AG10803 (cell line): ENCODE measurements around the gene FBXO42.

ENCODE experiments used
- DNase-seq: peaks from one replicate; pipeline ENCODE4 v3.0.0; 2010; ENCODE audit warnings: low read depth
- H3K4me3 ChIP-seq: 2 replicates; pipeline ENCODE4 v1.5.1; 2011; ENCODE audit warnings: mild to moderate bottlenecking, low read length, control low read depth
- TF ChIP-seq, protein P1 (sequence below): conservative IDR thresholded peaks from 2 replicates; pipeline ENCODE4 v1.5.1; 2011; ENCODE audit warnings: mild to moderate bottlenecking, low read length, control low read depth, inconsistent platforms

The FBXO42 gene

DNA sequence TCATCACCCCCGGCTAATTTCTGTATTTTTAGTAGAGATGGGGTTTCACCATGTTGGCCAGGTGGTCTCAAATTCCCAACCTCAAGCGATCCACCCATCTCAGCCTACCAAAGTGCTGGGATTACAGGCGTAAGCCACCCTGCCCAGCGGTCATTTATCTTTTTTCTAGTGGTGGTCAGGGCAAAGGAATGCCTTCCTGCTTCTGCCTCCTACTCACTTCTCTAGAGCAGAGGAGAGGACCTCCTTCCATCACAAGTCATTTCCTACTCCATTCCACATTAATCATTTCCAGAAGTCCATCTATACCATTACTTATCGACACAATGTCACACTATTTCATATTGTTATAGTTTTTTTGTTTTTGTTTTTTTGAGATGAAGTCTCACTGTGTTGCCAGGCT is 13.3 kb downstream of the FBXO42 start:
- DNase-seq: no peak
- TF ChIP-seq, protein P1, sequence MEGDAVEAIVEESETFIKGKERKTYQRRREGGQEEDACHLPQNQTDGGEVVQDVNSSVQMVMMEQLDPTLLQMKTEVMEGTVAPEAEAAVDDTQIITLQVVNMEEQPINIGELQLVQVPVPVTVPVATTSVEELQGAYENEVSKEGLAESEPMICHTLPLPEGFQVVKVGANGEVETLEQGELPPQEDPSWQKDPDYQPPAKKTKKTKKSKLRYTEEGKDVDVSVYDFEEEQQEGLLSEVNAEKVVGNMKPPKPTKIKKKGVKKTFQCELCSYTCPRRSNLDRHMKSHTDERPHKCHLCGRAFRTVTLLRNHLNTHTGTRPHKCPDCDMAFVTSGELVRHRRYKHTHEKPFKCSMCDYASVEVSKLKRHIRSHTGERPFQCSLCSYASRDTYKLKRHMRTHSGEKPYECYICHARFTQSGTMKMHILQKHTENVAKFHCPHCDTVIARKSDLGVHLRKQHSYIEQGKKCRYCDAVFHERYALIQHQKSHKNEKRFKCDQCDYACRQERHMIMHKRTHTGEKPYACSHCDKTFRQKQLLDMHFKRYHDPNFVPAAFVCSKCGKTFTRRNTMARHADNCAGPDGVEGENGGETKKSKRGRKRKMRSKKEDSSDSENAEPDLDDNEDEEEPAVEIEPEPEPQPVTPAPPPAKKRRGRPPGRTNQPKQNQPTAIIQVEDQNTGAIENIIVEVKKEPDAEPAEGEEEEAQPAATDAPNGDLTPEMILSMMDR: no peak
- no peak overlapping the region for H3K4me3 ChIP-seq

DNA sequence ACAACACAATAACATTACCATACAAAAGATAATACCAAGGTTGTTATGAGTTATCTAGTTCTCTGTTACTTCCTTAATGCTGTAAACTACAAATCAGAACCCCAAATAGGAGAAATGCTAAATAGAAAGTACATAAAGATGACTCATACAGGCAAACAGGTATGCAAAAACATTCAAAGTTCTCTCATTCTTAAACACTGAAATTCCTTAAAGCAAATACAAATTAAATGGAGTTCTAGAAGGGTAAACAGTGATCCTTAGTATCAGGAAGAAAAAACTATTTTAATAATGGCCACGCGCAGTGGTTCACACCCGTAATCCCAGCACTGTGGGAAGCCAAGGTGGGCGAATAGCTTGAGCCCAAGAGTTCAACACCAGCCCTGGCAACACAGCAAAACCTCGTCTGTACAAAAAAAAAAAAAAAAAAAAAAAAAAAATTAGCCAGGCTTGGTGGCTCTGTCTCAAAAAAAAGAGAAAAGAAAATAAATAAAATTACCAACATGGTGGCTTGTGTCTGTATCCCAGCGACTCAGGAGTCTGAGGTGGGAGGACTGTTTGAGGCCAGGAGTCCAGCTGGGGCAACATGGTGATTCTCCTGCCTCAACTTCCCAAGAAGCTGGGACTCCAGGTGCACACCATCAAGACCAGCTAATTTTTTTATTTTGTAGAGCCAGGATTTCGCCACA is 17.5 kb downstream of the FBXO42 start:
- DNase-seq: no peak
- no peak overlapping the region for H3K4me3 ChIP-seq
- TF ChIP-seq, protein P1: no peak

DNA sequence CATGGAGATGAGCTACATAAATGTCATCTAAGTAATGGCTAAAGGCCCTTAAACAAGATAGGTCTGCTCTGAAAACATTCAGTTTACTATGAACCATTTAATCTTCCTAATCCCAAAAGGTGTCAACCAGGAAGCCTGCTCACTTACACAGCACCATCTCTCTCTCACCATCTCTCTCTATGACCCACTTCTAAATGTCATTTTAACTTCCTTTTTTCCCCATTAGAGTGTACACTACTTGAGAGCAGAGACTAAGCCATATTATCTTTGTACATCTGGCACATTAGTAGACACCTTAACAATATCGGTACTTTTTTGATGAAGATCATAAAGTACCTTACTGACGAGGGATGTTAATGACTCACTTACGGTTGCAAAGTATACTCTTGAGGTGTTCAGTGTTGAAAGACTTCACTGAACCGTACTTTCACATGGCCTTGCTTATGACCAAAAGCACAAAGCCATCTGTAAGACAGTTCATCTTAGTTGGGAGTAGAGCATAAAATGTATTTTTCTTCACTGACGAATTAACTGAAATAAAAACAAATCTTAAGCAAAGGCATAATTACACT is 25.4 kb downstream of the FBXO42 start:
- no peak for DNase-seq
- TF ChIP-seq, protein P1: no peak
- no peak overlapping the region for H3K4me3 ChIP-seq

DNA sequence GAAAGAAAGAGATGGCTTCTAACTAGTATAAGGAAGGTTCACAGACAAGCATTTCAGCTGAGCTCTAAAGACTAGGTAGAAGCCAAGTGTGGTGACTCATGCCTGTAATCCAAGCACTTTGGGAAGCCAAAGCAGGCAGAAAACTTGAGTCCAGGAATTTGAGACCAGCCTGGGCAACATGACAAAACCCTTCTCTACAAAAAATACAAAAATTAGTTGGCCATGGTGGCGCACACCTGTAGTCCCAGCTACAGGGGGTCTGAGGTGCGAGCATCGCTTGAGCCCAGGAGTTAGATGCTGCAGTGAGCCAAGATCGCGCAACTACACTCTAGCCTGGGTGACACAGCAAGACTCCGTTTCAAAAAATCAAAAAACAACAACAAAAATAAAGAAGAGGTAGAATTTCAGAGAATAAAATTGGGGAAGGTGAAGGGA is 27.8 kb downstream of the FBXO42 start:
- TF ChIP-seq, protein P1: no peak
- peak; percentile 82 for DNase-seq
- H3K4me3 ChIP-seq: no peak overlapping the region

DNA sequence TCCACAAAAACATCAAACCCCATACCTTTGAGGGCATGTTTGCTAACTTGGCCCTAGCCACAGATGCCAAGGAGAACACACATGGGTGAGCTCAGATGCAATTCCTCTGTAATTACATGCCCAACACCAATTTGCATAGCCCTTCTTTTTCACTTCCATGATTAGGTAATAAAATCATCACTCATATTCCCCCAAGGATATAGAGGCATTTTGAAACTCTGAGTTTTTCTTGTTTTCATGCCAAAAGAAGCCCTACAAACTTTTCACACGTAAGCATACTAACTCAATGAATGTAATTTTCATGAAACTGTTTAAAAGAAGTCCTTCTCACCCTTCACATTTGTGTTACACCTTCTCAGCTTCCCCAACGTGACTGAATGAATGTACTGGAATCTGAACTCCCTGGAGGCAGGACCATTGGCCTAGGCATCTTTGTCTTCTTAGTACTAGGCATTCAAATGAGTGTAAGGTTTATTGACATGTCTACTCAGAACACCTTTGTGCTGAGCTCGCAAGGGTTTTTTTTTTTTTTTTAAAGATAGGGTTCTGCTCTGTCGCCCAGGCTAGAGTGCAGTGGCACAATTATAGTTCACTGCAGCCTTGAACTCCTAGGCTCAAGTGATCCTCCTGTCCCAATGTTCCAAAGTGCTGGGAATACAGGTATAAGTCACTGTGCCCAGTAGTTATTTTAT is 31.0 kb downstream of the FBXO42 start:
- H3K4me3 ChIP-seq: no peak overlapping the region
- DNase-seq: peak; percentile 51
- TF ChIP-seq, protein P1: no peak

DNA sequence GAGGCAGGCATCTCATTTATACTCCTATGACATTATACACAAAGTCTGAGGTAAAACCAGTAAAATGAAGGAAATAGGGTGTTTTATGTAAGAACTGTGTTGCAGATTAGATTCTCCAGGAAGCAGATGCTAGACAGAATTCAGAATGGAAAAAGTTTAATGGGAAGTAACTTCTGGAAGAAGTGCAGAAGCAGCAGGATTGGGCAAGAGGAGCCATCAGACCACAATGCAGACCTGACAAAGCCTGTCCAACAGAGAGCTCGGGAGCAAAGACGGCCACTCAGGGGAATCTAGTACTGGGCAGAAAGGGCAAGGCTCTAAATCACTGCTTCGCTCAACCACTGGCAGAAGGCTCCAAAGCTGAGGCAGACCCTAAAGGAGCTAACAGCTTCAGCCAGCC is 33.7 kb downstream of the FBXO42 start:
- TF ChIP-seq, protein P1: no peak
- DNase-seq: peak; percentile 58
- no peak overlapping the region for H3K4me3 ChIP-seq

DNA sequence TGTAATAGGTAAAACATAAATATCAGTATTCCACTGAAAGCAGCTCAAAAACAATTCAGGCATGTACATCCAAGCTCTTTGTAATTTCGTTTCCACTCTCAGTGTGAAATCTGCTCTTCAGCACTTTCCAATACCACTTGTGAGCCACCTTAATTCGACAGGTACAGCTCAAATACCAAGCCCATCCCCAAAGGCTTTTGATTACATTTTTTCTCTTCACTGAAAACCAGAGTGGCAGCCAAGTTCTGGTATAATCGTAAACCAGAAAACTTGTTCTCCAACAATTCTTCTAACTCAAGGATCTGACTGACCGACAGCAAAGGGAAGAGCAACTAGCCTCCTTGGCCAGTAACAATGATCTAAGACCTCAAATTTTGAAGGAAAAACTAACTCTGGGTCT is 36.8 kb downstream of the FBXO42 start:
- TF ChIP-seq, protein P1: no peak
- H3K4me3 ChIP-seq: no peak overlapping the region
- DNase-seq: no peak
